HepG2 (cell line): ENCODE data around the gene GAPDH. TPM values are rescaled to one million over a fixed set of nuclear protein-coding genes. Genes with fewer than 3 reads are reported as not detected.

Experiments used
- BATF2 ChIP-seq: sonication (generic); formaldehyde crosslinking; IDR thresholded peaks from 2 replicates; pipeline ENCODE4 v1.8.0; 2022; ENCODE audit warnings: mild to moderate bottlenecking, missing genetic modification reagents, moderate library complexity
- DDIT3 ChIP-seq: sonication (generic); formaldehyde crosslinking; IDR thresholded peaks from 2 replicates; pipeline ENCODE4 v1.4.0; 2020; ENCODE audit warnings: mild to moderate bottlenecking, missing genetic modification reagents
- GLMP ChIP-seq: sonication (generic); formaldehyde crosslinking; IDR thresholded peaks from 2 replicates; pipeline ENCODE4 v1.9.0; 2021; ENCODE audit warnings: missing genetic modification reagents, mild to moderate bottlenecking, borderline replicate concordance
- IRX3 ChIP-seq: sonication (generic); formaldehyde crosslinking; IDR thresholded peaks from 2 replicates; pipeline ENCODE4 v1.8.1; 2023; ENCODE audit warnings: mild to moderate bottlenecking, low read depth, missing genetic modification reagents, borderline replicate concordance
- MED8 ChIP-seq: sonication (generic); formaldehyde crosslinking; IDR thresholded peaks from 2 replicates; pipeline ENCODE4 v1.8.1; 2023; ENCODE audit warnings: mild to moderate bottlenecking, missing genetic modification reagents; ENCODE audit not compliant: insufficient replicate concordance
- MLX ChIP-seq: IDR thresholded peaks from 2 replicates; pipeline ENCODE4 v1.6.1; 2016
- NR3C1 ChIP-seq: sonication (generic); formaldehyde crosslinking; IDR thresholded peaks from 2 replicates; pipeline ENCODE4 v1.4.0; 2020; ENCODE audit warnings: missing genetic modification reagents
- NRL ChIP-seq: sonication (generic); formaldehyde crosslinking; IDR thresholded peaks from 2 replicates; pipeline ENCODE4 v1.5.0; 2020; ENCODE audit warnings: missing genetic modification reagents, mild to moderate bottlenecking, moderate library complexity, borderline replicate concordance
- POLR2G ChIP-seq: fragments of 200-400 bp; formaldehyde crosslinking; IDR thresholded peaks from 2 replicates; pipeline ENCODE4 v1.6.1; 2018; ENCODE audit warnings: mild to moderate bottlenecking, low read depth, low read length, moderate library complexity
- SRY ChIP-seq: sonication (generic); formaldehyde crosslinking; IDR thresholded peaks from 2 replicates; pipeline ENCODE4 v1.8.0; 2022; ENCODE audit warnings: mild to moderate bottlenecking, missing genetic modification reagents
- THYN1 ChIP-seq: sonication (generic); formaldehyde crosslinking; IDR thresholded peaks from 2 replicates; pipeline ENCODE4 v1.8.1; 2023; ENCODE audit warnings: low read depth, mild to moderate bottlenecking, moderate library complexity, missing genetic modification reagents, borderline replicate concordance
- ZBTB2 ChIP-seq: sonication (generic); formaldehyde crosslinking; IDR thresholded peaks from 2 replicates; pipeline ENCODE4 v1.8.0; 2022; ENCODE audit warnings: low read depth, missing genetic modification reagents
- ZFP41 ChIP-seq: sonication (generic); formaldehyde crosslinking; IDR thresholded peaks from 2 replicates; pipeline ENCODE4 v1.4.0; 2020; ENCODE audit warnings: mild to moderate bottlenecking, missing genetic modification reagents, borderline replicate concordance
- ZFY ChIP-seq: sonication (generic); formaldehyde crosslinking; IDR thresholded peaks from 2 replicates; pipeline ENCODE4 v1.4.0; 2020; ENCODE audit warnings: missing genetic modification reagents
- ZNF18 ChIP-seq: sonication (generic); formaldehyde crosslinking; IDR thresholded peaks from 2 replicates; pipeline ENCODE4 v1.8.0; 2022; ENCODE audit warnings: mild to moderate bottlenecking, missing genetic modification reagents; ENCODE audit not compliant: insufficient replicate concordance
- ZNF3 ChIP-seq: IDR thresholded peaks from 2 replicates; pipeline ENCODE4 v1.7.0; 2017; ENCODE audit warnings: inconsistent platforms
- ZNF446 ChIP-seq: sonication (generic); formaldehyde crosslinking; IDR thresholded peaks from 2 replicates; pipeline ENCODE4 v1.5.0; 2020; ENCODE audit warnings: mild to moderate bottlenecking, missing genetic modification reagents
- ZNF766 ChIP-seq: sonication (generic); formaldehyde crosslinking; IDR thresholded peaks from 2 replicates; pipeline ENCODE4 v1.5.0; 2020; ENCODE audit warnings: missing genetic modification reagents, borderline replicate concordance
- ZSCAN29 ChIP-seq: sonication (generic); formaldehyde crosslinking; conservative IDR thresholded peaks from 2 replicates; pipeline ENCODE4 v1.4.0; 2020; ENCODE audit warnings: mild to moderate bottlenecking, missing genetic modification reagents
- polyA plus RNA-seq, 8 experiments: library from polyadenylated mRNA; depleted of rRNA in 3 of 8; stranded (reverse) in 7 of 8; unstranded in 1 of 8; fragments of >200 nt; fragmentation: Illumina TruSeq in 4 of 8; extraction: Trizol in 4 of 8; gene quantifications; 2 replicates each; pipeline versions ENCODE4 v1.2.1 to v1.2.3, GENCODE V29; 2011 to 2016; ENCODE audit warnings: low read depth in 4 of 8, missing spikeins in 1 of 8, mixed read lengths in 1 of 8; ENCODE audit not compliant: insufficient read depth in 1 of 8
- total RNA-seq, 5 experiments: library from RNA; depleted of rRNA; stranded (reverse); fragments of >200 nt; fragmentation: Illumina TruSeq; extraction: Trizol; gene quantifications; 2 replicates each; pipeline ENCODE4 v1.2.3, GENCODE V29; 2016; ENCODE audit warnings: low read depth in 1 of 5

Gene GAPDH
- total and polyA plus RNA-seq, 2 of the 13 experiments (the other 11 are each of a cell fraction or from before 2014, with no cell fraction given) = 3,038 to 12,722 TPM

GRCh38 chr12:6532051-6532926, 2.0 kb upstream of the GAPDH start (continued):
- TF ChIP-seq ZSCAN29 (CRISPR knock-in tag) = 0 out of 2 replicates have a peak, but pooled peaks have one; percentile 51
- TF ChIP-seq NR3C1 = no peak
- peak; percentile 21 for TF ChIP-seq MED8
- TF ChIP-seq ZFY (CRISPR knock-in tag) = peak; percentile 51
- TF ChIP-seq DDIT3 (CRISPR knock-in tag) = no peak
- peak; percentile 58; the same call in 1 of the 2 replicates for TF ChIP-seq THYN1 (CRISPR knock-in tag)
- TF ChIP-seq MLX (CRISPR knock-in tag) = peak; percentile 40; the same call in 1 of the 2 replicates
- TF ChIP-seq BATF2 = no peak
- peak; percentile 51; the same call in 1 of the 2 replicates for TF ChIP-seq NRL (CRISPR knock-in tag)
- peak; percentile 45; the same call in 1 of the 2 replicates for TF ChIP-seq IRX3 (CRISPR knock-in tag)
- TF ChIP-seq ZFP41 = no peak
- peak; percentile 69 for TF ChIP-seq POLR2G
- TF ChIP-seq SRY (CRISPR knock-in tag) = no peak; the same call in 1 of the 2 replicates
- TF ChIP-seq ZNF766 (CRISPR knock-in tag) = peak; percentile 41; the same call in 1 of the 2 replicates
- TF ChIP-seq ZNF18 (CRISPR knock-in tag) = no peak
- no peak for TF ChIP-seq GLMP
- no peak for TF ChIP-seq ZBTB2 (CRISPR knock-in tag)
- TF ChIP-seq ZNF446 (CRISPR knock-in tag) = no peak
- TF ChIP-seq ZNF3 (CRISPR knock-in tag) = no peak
